Left ventricle myocardium inferior (tissue), 1 donor: ENCODE results near the gene PFAS. TPM values are rescaled to one million over a fixed set of nuclear protein-coding genes. Genes with fewer than 3 reads are reported as not detected.
A peak's percentile ranks its signal among the peaks of the same experiment; 100 is the strongest.

Experiments used
- DNase-seq: peaks from one replicate; pipeline ENCODE4 v3.0.0-alpha.2; 2020
- H3K27ac ChIP-seq: fragments of 200-600 bp; replicated peaks from 2 replicates; pipeline ENCODE4 v1.8.0; 2021
- H3K27me3 ChIP-seq: fragments of 200-600 bp; 2 replicates; pipeline ENCODE4 v1.8.0; 2021; ENCODE audit warnings: low read depth
- H3K36me3 ChIP-seq: fragments of 200-600 bp; 2 replicates; pipeline ENCODE4 v1.8.0; 2021
- H3K4me1 ChIP-seq: fragments of 200-600 bp; 2 replicates; pipeline ENCODE4 v1.8.0; 2021
- H3K4me3 ChIP-seq: fragments of 200-600 bp; 2 replicates; pipeline ENCODE4 v1.8.0; 2021; ENCODE audit warnings: mild to moderate bottlenecking, moderate library complexity
- H3K9me3 ChIP-seq: fragments of 200-600 bp; replicated peaks from 2 replicates; pipeline ENCODE4 v1.8.0; 2021
- intact Hi-C: fragments of 100-400 bp; cut with micrococcal nuclease; formaldehyde crosslinking; loops from one replicate; pipeline ENCODE4 v1.11.0; 2022
- total RNA-seq: library from RNA; stranded (reverse); fragmentation: NEBNext Ultra II Directional; extraction: Animal tissue kit (Norgen Biotek cat#: 25700); gene quantifications from one replicate; pipeline ENCODE4 v1.2.1, GENCODE V29; 2021
- TF ChIP-seq, protein P1 (sequence below): fragments of 200-600 bp; IDR thresholded peaks from 2 replicates; pipeline ENCODE4 v1.8.0; 2021; ENCODE audit warnings: antibody characterized with exemption, mild to moderate bottlenecking, borderline replicate concordance
- donor health status: DM: no; HTN: yes; CAD: no; lungs with severe emphysema.

PFAS gene
- total RNA-seq, 1 donor from 2014 or later, result 9.8 TPM

DNA sequence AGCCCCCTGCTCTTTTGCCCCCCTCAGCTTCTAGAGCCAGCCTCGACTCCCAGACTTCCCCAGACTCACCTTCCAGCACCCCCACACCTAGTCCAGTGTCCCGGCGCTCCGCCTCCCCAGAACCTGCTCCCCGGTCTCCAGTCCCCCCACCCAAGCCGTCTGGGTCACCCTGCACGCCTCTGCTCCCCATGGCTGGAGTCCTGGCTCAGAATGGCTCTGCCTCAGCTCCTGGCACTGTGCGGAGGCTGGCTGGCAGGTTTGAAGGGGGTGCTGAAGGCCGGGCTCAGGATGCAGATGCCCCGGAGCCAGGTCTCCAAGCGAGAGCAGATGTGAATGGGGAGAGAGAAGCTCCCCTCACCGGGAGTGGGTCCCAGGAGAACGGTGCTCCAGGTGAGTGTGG is 63.2 kb downstream of the PFAS start:
- DNase-seq, result no peak
- Histone ChIP-seq H3K36me3 (peaks cover 6% of the 10 kb centered on the region), H3K9me3 (no peaks in the 10 kb centered on the region), H3K27me3 (peaks cover 60% of the 10 kb centered on the region), H3K27ac (peak overlapping the region; percentile 95), H3K4me3 (peak overlapping the region; percentile 68), H3K4me1 (peaks cover 47% of the 10 kb centered on the region)
- intact Hi-C loops, result loop anchor here (10.0 kb wide), 1 partner anchor 53 kb away; no protein-coding TSS in a partner anchor
- TF ChIP-seq, protein P1, sequence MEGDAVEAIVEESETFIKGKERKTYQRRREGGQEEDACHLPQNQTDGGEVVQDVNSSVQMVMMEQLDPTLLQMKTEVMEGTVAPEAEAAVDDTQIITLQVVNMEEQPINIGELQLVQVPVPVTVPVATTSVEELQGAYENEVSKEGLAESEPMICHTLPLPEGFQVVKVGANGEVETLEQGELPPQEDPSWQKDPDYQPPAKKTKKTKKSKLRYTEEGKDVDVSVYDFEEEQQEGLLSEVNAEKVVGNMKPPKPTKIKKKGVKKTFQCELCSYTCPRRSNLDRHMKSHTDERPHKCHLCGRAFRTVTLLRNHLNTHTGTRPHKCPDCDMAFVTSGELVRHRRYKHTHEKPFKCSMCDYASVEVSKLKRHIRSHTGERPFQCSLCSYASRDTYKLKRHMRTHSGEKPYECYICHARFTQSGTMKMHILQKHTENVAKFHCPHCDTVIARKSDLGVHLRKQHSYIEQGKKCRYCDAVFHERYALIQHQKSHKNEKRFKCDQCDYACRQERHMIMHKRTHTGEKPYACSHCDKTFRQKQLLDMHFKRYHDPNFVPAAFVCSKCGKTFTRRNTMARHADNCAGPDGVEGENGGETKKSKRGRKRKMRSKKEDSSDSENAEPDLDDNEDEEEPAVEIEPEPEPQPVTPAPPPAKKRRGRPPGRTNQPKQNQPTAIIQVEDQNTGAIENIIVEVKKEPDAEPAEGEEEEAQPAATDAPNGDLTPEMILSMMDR, result no peak

DNA sequence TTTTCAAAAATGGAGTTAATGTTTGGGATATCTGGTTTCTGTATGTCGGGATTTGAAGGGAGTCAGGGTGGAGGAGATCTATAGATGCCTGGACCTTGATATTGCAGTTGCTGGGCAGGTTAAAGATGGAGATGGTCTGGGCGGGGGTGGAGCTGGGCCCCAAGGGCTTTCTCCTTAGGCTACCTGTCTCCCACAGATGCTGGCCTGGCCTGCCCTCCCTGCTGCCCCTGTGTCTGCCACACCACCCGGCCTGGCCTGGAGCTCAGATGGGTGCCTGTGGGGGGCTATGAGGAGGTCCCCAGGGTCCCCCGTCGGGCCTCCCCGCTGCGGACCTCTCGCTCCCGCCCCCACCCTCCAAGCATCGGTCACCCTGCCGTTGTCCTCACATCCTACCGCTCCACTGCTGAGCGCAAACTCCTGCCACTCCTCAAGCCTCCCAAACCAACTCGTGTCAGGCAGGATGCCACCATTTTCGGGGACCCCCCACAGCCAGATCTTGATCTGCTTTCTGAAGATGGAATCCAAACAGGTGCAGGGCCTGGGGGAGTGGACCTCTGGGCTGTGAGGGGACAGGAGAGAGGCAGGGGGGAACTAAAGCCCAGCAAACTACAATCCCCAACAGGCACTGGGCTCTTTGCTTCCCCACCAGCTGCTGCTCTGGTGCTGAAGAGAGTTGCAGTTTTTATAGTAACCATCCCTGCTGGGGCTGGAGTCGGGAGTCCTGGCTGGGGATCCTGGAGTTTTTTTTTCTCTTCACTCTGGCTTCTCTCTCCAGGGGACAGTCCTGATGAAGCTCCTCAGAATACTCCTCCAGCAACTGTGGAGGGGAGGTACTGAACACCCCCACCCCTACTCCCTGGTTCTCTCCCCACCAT is 63.9 kb downstream of the PFAS start:
- H3K9me3 ChIP-seq, result no peaks in the 10 kb centered on the region
- peak overlapping the region; percentile 68 for H3K4me3 ChIP-seq
- peak overlapping the region; percentile 95 for H3K27ac ChIP-seq
- H3K27me3 ChIP-seq, result peaks cover 61% of the 10 kb centered on the region
- intact Hi-C loops, result loop anchor here (10.0 kb wide), 1 partner anchor 52 kb away; no protein-coding TSS in a partner anchor
- TF ChIP-seq, protein P1, result no peak
- no peak for DNase-seq
- peaks cover 7% of the 10 kb centered on the region for H3K36me3 ChIP-seq
- peaks cover 47% of the 10 kb centered on the region for H3K4me1 ChIP-seq

DNA sequence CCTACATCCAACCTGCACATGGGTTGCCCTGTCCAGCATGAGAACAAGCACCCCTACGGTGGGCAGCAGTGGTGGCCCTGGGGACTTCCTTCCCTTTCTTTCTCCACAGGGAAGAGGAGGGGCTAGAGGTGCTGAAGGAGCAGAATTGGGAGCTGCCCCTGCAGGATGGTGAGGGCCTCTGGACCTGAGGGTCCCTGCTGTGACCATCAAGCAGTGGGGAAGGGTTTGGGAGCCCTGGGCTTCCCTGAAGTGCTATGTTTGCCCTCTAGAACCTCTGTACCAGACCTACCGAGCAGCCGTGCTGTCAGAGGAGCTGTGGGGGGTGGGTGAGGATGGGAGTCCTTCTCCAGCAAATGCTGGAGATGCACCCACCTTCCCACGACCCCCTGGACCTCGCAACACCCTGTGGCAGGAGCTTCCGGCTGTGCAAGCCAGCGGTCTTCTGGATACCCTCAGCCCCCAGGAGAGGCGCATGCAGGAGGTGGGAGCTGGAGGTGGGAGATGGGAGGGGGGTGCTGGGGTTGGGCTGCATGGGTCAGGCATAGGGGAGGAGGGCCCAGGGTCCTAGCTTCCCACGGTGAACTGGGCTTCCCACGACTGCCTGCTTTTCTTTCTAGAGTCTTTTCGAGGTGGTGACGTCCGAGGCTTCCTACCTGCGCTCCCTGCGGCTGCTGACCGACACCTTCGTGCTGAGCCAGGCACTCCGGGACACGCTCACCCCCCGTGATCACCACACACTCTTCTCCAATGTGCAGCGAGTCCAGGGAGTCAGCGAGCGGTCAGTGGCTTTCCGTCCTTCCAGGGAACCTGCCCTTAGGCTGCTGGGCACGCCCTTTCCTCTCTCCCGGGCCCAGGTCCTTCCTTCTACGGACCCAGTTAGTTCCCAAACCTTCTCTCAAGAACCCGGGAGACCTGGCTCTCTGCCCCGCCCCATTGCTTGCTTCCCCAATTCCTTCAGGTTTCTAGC is 66.0 kb downstream of the PFAS start:
- Histone ChIP-seq H3K9me3 (no peaks in the 10 kb centered on the region), H3K36me3 (peaks cover 14% of the 10 kb centered on the region), H3K4me3 (peak overlapping the region; percentile 45), H3K27me3 (peaks cover 64% of the 10 kb centered on the region), H3K27ac (peak overlapping the region; percentile 34), H3K4me1 (peaks cover 40% of the 10 kb centered on the region)
- TF ChIP-seq, protein P1, result no peak
- intact Hi-C loops, result loop anchor here (10.0 kb wide), 1 partner anchor 50 kb away; no protein-coding TSS in a partner anchor
- no peak for DNase-seq

DNA sequence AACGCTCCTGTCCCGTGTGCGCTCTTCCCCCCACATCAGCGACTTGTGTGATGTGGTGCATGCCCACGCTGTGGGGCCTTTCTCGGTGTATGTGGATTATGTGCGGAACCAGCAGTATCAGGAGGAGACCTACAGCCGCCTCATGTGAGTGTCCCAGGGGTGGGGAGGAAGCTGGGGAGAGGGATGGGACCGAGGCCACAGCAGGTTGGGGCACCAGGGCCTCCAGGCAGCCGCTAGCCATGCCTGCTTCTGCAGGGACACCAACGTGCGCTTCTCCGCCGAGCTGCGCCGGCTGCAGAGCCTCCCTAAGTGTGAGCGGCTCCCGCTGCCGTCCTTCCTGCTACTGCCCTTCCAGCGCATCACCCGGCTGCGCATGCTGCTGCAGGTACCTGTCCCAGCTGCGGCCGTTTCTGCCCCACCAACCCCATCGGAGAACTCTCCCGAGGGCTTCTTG is 66.7 kb downstream of the PFAS start:
- Histone ChIP-seq H3K27ac (no peak overlapping the region), H3K9me3 (no peaks in the 10 kb centered on the region), H3K27me3 (peaks cover 64% of the 10 kb centered on the region), H3K36me3 (peaks cover 20% of the 10 kb centered on the region), H3K4me1 (peaks cover 40% of the 10 kb centered on the region), H3K4me3 (peak overlapping the region; percentile 45)
- TF ChIP-seq, protein P1, result no peak
- intact Hi-C loops, result loop anchor here (10.0 kb wide), 1 partner anchor 49 kb away; no protein-coding TSS in a partner anchor
- no peak for DNase-seq
